Hematopoietic multipotent progenitor cell treated with erythropoietin and hydrocortisone succinate and interleukin-3 and kit ligand, for 17 days (in vitro differentiated cells): ENCODE measurements around the gene TLR8.
"Not testable (repeated sequence)": the region's sequence is repeated elsewhere in the genome, so short reads cannot be mapped to it uniquely, and the experiment has no call there.

ENCODE experiments used
- DNase-seq: peaks from one replicate; pipeline ENCODE4 v3.0.0-alpha.2; 2015; ENCODE audit warnings: low spot score

Gene TLR8

DNA sequence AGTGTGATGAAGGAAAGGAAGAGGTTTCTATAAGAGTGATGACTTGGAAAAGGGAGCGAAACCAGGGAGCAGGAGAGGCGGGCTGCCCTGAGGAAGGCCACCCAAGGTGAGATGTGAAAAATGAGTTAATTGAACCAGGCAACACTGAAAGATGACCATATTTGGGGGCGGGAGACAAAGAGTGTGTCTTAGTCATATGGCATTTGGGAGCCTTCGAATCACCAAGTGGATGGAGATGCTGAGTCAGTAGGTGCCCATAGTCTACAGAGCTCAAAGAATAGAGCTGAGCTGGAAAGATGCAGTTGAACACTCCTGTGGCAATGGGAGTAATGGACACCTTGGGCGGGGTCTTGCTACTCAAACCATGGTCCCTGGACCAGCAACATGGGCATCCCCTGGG lies 8.3 kb upstream of the TLR8 start:
- no peak for DNase-seq

DNA sequence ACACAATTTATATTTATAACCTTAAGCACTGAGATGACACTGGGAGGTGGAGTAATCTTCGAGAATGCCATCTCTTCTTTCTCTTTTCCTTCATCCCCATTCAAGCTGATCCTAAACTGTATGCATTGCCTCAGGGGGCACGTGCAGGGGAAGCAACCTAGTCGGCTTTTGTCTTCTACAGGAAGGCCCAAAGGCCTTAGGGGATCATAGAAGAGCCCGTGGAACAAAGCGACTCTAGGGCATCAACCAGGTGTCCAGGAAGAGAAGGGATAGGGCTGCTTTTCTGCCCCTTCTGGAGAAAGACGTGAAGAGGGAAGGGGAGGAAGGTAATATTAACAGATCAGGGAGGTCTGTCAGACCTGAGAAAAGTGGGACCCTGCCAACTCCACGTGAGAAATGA lies 6.9 kb upstream of the TLR8 start:
- DNase-seq: no peak

DNA sequence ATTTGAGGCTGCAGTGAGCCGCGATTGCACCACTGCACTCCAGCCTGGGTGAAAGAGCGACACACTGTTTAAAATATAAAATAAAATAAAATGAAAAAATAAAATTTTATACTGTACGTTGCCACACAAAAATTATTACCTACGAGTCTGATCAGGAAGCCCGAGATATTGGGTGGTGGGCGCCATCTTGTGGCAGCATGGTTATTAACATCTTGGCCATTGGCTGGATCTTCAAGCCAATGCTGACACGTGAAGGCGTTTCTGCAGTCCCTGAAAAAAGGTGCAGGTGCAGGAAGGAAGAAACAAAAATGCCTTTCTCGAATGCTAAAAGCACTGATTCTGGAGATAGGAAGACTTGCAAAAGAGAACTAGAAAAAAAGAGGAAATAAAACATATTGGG lies 4.9 kb upstream of the TLR8 start:
- peak; percentile 24 for DNase-seq

DNA sequence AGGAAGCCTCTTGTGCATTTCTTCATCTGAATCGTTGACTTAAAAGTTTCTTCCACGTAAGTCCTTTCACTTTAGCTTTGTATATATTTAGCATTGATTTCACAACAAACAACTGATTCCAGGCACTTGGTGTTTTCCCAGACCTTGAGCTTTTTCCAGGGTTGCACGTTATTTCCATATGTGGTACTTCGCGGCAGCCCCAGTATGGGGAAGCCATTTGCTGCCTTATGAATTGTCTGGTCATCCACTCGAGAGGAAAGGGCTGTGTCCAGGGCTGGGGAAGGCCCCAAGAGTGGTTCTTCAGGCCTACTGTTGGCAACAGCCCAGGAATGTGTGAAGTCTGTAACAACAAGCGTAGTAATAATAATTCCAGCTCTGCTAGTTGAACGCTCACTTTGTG lies 2.8 kb upstream of the TLR8 start:
- DNase-seq: no peak

DNA sequence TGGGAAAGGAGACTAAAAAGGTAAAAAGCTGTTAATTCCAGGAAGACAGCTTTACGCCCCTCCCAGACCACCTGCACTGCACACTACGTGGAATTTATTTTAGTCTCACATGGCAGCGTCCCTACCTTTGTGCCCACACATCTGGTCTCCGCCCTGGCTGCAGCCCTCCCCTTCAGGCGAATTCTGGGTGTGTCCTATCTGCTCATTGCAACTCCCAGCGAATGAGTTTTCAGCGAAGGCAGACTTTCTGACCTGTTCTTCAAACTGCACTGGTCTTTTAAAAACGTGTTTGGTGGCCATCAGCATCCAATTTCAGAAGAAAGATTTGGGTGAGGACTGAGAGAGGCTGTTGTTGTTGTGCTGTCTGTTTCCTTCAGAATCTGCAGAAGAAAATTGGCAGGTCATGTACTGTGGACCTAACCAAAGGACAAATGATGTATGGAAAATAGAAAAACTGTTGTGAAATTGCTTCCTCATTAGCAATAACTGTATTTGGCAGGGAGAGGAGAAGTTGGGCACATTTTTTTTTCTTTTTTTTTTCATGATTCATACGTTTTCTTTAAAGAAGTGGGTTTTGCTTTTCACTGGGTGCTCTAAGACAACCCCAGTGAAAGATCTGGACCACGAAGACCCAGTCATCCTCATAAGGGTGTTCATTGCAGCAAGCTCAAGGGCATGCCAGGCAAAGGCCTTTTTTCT lies 4.2 kb downstream of the TLR8 start:
- no peak for DNase-seq

DNA sequence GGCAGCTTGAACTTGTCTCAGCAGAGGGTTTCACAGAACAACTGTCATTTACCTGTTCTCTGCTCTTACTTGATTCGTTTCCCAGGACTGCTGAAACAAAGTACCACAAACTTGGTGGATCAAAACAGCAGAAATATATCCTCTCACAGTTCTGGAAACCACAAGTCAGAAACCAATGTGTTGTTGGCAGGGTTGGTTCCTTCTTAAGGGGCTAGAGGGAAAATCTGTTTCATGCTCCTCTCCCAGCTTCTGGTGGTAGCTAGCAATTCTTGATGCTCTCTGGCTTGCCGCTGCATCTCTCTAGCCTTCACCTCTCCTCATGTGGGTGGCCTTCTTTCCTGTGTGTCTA lies 4.7 kb downstream of the TLR8 start:
- DNase-seq: no peak

DNA sequence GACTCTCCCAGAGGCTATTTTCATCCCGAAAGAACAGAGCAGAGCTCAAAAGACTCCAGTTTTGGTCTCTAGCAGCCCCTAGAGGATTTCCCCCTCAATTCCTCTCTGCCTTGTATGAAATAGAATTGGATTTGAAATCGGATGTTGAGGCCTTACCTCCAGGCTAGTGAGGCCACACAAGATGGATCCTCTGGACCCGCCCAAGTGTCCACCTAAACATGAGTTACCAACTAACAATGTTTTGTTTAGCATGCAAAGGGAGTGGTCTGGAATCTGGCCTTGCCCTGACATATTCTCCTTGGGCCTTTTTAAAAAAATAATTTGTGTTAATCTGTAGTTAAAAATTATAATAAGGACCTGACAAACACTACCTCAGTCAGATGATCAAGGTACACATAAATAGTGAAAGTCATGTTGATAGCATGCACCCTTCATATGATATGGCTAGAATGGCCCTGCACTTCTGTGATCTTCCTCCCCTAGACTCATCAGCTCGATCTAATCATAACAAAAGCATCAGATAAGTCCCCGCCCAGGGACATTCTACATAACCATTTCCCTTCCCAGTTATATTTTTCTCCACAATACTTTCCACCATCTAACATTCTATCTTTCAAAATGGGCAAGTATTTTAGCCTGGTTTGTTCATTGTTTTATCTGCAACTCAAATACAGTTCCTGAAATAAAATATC lies 6.5 kb downstream of the TLR8 start:
- no peak for DNase-seq

DNA sequence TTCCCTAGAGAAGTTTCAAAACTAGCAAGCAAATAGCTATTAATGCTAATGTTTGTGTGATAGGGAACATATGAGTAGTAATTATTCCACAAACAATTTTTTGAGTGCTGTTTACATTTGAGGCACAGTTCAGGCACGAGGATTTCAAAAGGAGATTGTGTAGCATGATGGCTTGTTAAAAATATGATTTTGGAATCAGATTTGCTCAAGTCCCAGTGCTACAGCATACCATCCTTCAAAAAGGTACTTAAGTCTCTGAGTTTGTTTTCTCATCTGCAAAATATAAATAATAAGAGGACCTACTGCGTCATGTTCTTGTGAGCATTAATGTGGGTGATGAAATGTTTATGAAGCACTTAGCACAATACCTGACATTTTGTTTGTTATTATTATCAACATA lies 11.3 kb downstream of the TLR8 start:
- DNase-seq: no peak

DNA sequence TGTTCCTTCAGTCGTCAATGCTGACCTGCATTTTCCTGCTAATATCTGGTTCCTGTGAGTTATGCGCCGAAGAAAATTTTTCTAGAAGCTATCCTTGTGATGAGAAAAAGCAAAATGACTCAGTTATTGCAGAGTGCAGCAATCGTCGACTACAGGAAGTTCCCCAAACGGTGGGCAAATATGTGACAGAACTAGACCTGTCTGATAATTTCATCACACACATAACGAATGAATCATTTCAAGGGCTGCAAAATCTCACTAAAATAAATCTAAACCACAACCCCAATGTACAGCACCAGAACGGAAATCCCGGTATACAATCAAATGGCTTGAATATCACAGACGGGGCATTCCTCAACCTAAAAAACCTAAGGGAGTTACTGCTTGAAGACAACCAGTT lies 12.6 kb downstream of the TLR8 start:
- no peak for DNase-seq

DNA sequence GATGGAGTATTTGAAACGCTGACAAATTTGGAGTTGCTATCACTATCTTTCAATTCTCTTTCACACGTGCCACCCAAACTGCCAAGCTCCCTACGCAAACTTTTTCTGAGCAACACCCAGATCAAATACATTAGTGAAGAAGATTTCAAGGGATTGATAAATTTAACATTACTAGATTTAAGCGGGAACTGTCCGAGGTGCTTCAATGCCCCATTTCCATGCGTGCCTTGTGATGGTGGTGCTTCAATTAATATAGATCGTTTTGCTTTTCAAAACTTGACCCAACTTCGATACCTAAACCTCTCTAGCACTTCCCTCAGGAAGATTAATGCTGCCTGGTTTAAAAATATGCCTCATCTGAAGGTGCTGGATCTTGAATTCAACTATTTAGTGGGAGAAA lies 13.2 kb downstream of the TLR8 start:
- DNase-seq: no peak

DNA sequence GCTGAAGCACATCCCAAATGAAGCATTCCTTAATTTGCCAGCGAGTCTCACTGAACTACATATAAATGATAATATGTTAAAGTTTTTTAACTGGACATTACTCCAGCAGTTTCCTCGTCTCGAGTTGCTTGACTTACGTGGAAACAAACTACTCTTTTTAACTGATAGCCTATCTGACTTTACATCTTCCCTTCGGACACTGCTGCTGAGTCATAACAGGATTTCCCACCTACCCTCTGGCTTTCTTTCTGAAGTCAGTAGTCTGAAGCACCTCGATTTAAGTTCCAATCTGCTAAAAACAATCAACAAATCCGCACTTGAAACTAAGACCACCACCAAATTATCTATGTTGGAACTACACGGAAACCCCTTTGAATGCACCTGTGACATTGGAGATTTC lies 14.6 kb downstream of the TLR8 start:
- no peak for DNase-seq

DNA sequence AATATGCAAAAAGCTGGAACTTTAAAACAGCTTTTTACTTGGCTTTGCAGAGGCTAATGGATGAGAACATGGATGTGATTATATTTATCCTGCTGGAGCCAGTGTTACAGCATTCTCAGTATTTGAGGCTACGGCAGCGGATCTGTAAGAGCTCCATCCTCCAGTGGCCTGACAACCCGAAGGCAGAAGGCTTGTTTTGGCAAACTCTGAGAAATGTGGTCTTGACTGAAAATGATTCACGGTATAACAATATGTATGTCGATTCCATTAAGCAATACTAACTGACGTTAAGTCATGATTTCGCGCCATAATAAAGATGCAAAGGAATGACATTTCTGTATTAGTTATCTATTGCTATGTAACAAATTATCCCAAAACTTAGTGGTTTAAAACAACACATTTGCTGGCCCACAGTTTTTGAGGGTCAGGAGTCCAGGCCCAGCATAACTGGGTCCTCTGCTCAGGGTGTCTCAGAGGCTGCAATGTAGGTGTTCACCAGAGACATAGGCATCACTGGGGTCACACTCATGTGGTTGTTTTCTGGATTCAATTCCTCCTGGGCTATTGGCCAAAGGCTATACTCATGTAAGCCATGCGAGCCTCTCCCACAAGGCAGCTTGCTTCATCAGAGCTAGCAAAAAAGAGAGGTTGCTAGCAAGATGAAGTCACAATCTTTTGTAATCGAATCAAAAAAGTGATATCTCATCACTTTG lies 15.6 kb downstream of the TLR8 start:
- DNase-seq: no peak

DNA sequence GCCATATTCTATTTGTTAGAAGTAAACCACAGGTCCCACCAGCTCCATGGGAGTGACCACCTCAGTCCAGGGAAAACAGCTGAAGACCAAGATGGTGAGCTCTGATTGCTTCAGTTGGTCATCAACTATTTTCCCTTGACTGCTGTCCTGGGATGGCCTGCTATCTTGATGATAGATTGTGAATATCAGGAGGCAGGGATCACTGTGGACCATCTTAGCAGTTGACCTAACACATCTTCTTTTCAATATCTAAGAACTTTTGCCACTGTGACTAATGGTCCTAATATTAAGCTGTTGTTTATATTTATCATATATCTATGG lies 16.1 kb downstream of the TLR8 start:
- DNase-seq: no peak

DNA sequence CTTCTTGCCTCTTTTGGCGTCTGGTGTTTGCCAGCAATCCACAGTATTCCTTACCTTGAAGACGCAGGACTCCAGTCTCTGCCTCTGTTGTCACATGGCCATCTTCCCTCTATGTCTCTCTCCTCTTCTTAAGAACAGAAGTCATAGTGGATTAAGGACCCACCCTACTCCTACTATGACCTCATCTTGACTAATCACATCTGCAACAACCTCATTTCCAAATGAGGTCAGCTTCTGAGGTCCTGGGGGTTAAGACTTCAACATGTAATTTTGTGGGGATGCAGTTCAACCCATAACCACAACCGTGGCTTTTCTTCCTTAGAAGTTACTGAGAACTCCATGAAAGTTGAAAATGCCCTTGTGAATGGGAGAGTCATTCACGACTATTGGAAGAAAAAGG lies 23.3 kb downstream of the TLR8 start:
- no peak for DNase-seq

DNA sequence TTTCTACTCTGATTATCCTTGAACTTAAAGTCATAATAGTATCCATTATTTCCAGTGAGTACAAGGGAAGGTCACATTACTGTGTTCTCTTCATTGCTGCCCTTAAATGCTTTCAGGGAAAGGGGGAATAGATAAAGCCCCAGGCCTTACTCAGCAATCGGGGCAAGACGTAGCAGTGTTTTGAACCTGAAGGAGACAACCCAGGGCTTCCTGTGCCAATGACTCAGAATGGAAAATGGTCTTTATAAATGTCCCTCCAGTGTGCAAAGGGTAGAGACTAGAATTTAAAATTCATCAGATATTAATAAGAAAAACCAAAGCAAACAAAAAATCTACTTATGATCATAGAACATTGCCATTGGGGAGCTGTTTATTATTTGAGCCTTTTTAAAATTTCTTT lies 23.7 kb downstream of the TLR8 start:
- no peak for DNase-seq

DNA sequence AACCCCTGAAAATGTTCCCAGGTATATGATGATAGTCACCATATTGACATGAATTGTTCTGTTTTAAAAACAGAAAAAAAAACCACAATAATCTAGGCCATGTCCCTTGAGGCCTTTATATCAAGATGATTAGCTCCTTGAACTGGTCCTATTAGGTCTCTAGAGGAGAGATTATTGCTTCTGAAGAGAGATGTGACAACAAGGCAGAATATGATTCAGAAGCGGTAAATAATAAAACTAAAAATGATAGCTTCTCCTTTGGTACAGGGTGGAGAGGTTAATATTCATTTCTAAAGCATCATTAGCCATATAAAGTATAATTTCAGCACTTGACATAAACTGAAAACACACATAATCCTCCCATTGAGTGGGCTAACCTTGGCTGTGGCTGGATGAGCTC lies 25.8 kb downstream of the TLR8 start:
- no peak for DNase-seq

DNA sequence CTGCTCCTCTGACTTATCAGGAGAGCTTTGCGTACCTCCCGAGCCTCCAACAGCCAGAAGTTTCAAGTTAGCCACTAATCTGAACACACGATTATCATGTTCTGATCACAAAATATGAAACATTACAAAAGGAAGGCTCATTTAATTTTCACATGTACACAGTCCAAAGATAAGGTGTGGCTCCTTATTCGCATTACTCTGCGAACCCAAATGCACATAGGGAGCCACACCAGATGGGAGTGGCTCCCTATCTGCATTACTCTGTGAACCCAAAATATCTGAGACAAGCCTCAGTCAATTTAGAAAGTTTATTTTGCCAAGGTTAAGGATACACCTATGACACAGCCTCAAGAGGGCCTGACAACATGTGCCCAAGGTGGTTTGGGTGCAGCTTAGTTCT lies 28.4 kb downstream of the TLR8 start:
- DNase-seq: no peak

DNA sequence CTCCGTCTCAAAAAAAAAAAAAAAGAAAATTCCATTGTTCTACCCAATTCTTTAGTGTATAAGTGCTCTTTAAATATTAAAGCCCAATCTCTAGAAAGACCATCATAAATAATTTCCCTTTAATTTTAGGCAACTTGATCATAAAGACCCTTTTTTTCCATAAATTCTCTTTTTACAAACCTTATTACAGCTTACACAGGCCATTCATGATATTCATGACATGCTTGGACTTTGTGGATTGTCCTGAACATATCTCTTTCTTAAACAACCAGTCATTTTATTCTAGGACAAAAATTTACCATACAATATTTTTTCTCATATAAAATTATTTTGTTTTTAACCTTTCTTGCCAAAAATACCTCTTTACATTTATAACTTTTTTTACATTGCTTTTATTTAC lies 30.5 kb downstream of the TLR8 start:
- no peak for DNase-seq

DNA sequence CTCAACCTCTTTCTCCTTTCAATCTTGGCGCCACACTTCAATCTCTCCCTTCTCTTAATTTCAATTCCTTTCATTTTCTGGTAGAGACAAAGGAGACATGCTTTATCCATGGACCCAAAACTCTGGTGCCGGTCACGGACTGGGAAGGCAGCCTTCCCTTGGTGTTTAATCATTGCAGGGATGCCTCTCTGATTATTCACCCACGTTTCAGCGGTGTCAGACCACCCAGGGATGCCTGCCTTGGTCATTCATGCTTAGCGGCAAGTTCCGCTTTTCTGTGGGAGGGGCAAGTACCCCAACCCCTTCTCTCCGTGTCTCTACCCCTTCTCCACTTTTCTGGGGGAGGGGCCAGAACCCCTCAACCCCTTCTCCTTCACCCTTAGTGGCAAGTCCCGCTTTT lies 34.1 kb downstream of the TLR8 start:
- DNase-seq: not testable (repeated sequence)

DNA sequence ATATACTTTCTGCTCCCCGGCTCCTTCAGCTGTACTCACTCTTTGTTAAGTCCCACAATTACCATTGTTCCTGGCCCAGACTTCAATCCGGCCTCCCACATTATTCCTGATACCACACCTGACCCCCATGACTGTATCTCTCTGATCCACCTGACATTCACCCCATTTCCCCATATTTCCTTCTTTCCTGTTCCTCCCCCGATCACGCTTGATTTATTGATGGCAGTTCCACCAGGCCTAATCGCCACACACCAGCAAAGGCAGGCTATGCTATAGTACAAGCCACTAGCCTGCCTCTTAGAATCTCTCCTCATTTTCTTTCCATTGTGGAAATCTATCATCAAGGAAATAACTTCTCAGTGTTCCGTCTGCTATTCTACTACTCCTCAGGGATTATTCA lies 37.2 kb downstream of the TLR8 start:
- DNase-seq: not testable (repeated sequence)

DNA sequence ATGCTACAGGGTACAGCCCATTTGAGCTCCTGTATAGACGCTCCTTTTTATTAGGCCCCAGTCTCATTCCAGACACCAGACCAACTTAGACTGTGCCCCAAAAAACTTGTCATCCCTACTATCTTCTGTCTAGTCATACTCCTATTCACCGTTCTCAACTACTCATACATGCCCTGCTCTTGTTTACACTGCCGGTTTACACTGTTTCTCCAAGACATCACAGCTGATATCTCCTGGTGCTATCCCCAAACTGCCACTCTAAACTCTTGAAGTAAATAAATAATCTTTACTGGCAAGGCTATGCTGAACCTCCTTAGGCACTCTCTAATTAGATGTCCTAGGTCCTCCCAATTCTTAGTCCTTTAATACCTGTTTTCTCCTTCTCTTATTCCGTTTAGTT lies 38.0 kb downstream of the TLR8 start:
- DNase-seq: not testable (repeated sequence)

DNA sequence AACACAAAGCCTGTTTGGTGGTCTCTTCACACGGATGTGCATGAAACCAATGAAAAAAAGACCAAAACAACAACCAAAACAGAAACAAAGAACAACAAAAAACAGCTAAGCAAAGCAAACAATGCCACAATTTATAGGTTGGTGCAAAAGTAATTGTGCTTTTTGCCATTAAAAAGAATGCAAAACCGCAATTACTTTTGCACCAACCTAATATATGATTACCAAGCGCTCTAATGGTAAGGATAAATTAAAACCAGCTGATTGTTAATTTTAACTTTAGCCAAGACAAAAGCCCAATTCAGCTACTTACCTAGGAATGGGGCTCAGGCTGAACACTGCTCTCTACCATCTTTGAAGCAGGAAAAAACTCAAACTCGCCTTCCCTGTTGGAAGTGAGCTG lies 39.1 kb downstream of the TLR8 start:
- DNase-seq: no peak

DNA sequence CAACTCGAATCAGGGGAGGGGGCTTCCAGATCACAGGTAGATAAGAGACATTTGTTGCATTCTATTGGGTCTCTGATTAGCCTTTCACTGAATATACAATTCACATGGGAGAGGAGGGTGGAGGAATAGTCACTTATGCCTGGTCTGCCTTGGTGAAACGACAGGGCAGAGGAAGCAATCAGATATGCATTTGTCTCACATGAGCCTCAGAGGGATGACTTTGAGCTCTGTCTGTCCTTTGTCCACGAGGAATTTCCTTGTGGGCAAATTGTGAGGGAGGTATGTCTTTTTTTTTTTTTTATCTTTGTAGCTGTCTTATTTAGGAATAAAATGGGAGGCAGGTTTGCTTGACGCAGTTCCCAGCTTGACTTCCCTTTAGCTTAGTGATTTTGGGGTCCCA lies 40.0 kb downstream of the TLR8 start:
- no peak for DNase-seq
